Measurements from ENCODE around the gene ST3GAL4. TPM values are rescaled to one million over a fixed set of nuclear protein-coding genes. Genes with fewer than 3 reads are reported as not detected.

Gene ST3GAL4
- total and polyA plus RNA-seq, 10 of the 15 experiments (the other 5 are each of a cell fraction or from before 2014, with no cell fraction given): 3.8 to 8.1 (median 6.5) TPM; not detected in 2

DNA sequence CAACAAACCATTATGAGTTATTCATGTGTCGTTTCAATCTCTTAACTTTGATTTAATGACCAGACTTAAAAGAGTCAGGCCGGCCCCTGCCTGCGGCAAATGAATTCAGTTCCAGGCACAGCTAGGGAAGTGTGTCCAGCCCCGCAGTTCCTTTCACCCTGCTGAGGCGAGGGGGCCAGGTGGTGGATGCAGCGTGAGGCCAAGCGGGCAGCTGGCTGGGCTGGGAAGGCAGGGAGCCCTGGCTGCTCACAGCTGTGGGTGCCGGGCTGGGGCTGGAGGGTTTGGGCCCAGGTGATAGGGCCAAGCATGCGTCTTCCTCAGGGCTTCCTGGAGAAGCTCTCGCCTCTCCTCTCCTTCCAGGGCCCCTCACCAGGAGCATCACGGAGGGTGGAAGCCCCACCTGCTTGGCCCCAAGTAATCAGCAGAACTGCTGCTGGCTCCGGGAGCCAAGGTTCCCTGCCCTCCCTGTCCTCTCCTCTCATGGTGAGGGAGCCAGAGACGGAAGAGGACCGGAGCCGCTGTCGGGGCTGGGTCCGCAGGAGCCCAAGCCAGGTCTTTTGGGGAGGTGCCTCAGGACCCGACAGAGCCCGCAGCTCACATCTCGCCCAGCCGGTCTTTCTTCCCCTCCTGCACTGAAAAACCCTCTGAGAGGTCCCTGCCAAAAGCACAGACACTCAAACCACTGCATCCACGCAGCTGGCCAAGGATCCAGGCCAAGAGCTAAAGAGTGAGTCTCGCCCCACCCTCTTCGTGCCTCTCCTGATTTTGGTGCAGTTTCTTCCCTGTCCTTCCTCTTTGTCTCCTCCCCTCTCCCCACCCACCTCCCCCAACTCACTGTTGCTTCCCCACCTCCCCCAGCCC lies 97.0 kb downstream of the ST3GAL4 start (continued):
- no peak for TF ChIP-seq EGR1 (IDR thresholded peaks at IDR 0.05; ENCODE audit: borderline replicate concordance in 1 of 2, low read depth in 2 of 2, low read length in 2 of 2)
- TF ChIP-seq JUND (IDR thresholded peaks at IDR 0.05; ENCODE audit: low read depth, low read length): no peak
- TF ChIP-seq SP1 (IDR thresholded peaks at IDR 0.05; ENCODE audit: low read depth, low read length): no peak
- no peak for TF ChIP-seq RUNX3 (IDR thresholded peaks at IDR 0.05; ENCODE audit: low read length)
- TF ChIP-seq CUX1 (IDR thresholded peaks at IDR 0.05; ENCODE audit: insufficient replicate concordance, low read depth, low read length): no peak
- TF ChIP-seq NRF1 (conservative IDR thresholded peaks at IDR 0.05; ENCODE audit: low read depth, low read length): no peak
- no peak for TF ChIP-seq BCLAF1 (IDR thresholded peaks at IDR 0.05)
- TF ChIP-seq PKNOX1 (IDR thresholded peaks at IDR 0.05): no peak

Data from GM12878 (cell line).